ENCODE data around the gene B3GALT2. TPM values are rescaled to one million over a fixed set of nuclear protein-coding genes. Genes with fewer than 3 reads are reported as not detected.
"Not testable (repeated sequence)": the region's sequence is repeated elsewhere in the genome, so short reads cannot be mapped to it uniquely, and the experiment has no call there.

B3GALT2 gene
- polyA plus RNA-seq, 1 donor from 2014 or later, result 12.4 TPM

DNA sequence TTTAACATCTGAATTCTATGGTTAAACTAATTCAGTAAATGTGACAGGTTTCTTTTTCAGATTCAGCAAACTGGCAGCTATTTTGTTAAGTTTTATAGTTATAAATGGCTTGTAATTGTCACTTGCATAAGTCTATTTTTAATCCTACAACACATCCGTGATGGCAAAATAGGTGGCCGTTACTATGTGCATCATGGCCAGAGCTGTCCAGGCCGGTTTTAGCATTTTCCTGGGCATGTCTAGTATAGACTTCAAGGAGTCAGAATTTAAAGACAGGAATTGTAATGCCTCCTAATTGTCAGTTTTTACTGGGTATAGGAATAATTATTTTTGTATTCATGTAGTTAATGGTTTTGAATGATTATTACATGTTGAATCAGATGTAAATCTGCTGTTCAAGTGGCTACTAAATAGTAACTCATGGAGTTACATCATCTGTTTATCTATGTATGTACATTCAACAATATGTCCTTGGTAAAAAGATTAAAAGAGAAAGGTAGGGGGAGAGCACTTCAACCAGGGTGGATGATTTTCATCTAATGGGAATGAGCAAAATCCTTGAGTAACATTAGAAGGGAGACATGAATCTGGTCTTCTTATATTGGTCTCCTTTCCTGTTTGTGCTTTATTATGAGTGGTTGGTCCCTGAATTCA, 3.2 kb upstream of the B3GALT2 start:
- Histone ChIP-seq H3K27ac (ENCODE audit: low read length) (no peak overlapping the region), H4K20me1 (ENCODE audit: insufficient read depth) (no peaks in the 10 kb centered on the region), H3K4me3 (ENCODE audit: low read length) (no peak overlapping the region), H3K9me2 (ENCODE audit: insufficient read depth, low read length) (no peaks in the 10 kb centered on the region), H3K36me3 (ENCODE audit: insufficient read depth, low read length) (no peaks in the 10 kb centered on the region), H3K9me3 (ENCODE audit: low read length) (no peaks in the 10 kb centered on the region), H3K79me2 (replicated peaks; ENCODE audit: insufficient read depth, low read length) (peaks cover 35% of the 10 kb centered on the region), H3K27me3 (ENCODE audit: insufficient read depth, low read depth, low read length) (no peaks in the 10 kb centered on the region), H3K4me2 (ENCODE audit: low read length) (no peak overlapping the region), H3F3A (ENCODE audit: insufficient read depth, low read length, poor library complexity, severe bottlenecking) (no peaks in the 10 kb centered on the region), H3K9ac (ENCODE audit: low read length) (no peak overlapping the region), H2AFZ (ENCODE audit: low read depth, low read length) (no peak overlapping the region)
- no peak for TF ChIP-seq EP300 (conservative IDR thresholded peaks at IDR 0.05; ENCODE audit: poor library complexity, severe bottlenecking)
- no peak for TF ChIP-seq TAF1 (IDR thresholded peaks at IDR 0.05; ENCODE audit: low read depth)
- TF ChIP-seq RAD21 (conservative IDR thresholded peaks at IDR 0.05), result no peak
- no peak for TF ChIP-seq EZH2 (IDR thresholded peaks at IDR 0.05; ENCODE audit: borderline replicate concordance, insufficient read depth, low read length, poor library complexity, severe bottlenecking)
- TF ChIP-seq POLR2AphosphoS5 (IDR thresholded peaks at IDR 0.05), result no peak
- TF ChIP-seq MXI1 (conservative IDR thresholded peaks at IDR 0.05; ENCODE audit: poor library complexity, severe bottlenecking), result no peak
- TF ChIP-seq, protein P1, sequence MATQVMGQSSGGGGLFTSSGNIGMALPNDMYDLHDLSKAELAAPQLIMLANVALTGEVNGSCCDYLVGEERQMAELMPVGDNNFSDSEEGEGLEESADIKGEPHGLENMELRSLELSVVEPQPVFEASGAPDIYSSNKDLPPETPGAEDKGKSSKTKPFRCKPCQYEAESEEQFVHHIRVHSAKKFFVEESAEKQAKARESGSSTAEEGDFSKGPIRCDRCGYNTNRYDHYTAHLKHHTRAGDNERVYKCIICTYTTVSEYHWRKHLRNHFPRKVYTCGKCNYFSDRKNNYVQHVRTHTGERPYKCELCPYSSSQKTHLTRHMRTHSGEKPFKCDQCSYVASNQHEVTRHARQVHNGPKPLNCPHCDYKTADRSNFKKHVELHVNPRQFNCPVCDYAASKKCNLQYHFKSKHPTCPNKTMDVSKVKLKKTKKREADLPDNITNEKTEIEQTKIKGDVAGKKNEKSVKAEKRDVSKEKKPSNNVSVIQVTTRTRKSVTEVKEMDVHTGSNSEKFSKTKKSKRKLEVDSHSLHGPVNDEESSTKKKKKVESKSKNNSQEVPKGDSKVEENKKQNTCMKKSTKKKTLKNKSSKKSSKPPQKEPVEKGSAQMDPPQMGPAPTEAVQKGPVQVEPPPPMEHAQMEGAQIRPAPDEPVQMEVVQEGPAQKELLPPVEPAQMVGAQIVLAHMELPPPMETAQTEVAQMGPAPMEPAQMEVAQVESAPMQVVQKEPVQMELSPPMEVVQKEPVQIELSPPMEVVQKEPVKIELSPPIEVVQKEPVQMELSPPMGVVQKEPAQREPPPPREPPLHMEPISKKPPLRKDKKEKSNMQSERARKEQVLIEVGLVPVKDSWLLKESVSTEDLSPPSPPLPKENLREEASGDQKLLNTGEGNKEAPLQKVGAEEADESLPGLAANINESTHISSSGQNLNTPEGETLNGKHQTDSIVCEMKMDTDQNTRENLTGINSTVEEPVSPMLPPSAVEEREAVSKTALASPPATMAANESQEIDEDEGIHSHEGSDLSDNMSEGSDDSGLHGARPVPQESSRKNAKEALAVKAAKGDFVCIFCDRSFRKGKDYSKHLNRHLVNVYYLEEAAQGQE (IDR thresholded peaks at IDR 0.05; ENCODE audit: borderline replicate concordance), result no peak
- TF ChIP-seq, protein P2, sequence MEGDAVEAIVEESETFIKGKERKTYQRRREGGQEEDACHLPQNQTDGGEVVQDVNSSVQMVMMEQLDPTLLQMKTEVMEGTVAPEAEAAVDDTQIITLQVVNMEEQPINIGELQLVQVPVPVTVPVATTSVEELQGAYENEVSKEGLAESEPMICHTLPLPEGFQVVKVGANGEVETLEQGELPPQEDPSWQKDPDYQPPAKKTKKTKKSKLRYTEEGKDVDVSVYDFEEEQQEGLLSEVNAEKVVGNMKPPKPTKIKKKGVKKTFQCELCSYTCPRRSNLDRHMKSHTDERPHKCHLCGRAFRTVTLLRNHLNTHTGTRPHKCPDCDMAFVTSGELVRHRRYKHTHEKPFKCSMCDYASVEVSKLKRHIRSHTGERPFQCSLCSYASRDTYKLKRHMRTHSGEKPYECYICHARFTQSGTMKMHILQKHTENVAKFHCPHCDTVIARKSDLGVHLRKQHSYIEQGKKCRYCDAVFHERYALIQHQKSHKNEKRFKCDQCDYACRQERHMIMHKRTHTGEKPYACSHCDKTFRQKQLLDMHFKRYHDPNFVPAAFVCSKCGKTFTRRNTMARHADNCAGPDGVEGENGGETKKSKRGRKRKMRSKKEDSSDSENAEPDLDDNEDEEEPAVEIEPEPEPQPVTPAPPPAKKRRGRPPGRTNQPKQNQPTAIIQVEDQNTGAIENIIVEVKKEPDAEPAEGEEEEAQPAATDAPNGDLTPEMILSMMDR (IDR thresholded peaks at IDR 0.05; ENCODE audit: poor library complexity, severe bottlenecking), result no peak
- TF ChIP-seq SMC3 (conservative IDR thresholded peaks at IDR 0.05; ENCODE audit: poor library complexity), result no peak

DNA sequence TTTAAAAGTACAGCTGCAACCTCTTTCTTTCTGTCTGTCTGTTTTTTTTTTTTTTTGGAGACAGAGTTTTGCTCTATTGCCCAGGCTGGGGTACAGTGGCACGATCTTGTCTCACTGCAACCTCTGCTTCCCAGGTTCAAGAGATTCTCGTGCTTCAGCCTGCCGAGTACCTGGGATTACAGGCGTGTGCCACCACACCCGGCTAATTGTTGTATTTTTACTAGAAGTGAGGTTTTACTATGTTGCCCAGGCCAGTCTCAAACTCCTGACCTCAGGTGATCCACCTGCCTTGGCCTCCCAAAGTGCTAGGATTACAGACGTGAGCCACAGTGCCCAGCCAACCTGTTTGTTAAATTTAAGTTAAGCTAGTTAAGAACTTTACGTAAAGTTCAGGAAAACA, 2.5 kb upstream of the B3GALT2 start:
- H3K27me3 ChIP-seq (ENCODE audit: insufficient read depth, low read depth, low read length); H3K4me2 ChIP-seq (ENCODE audit: low read length); H3K9ac ChIP-seq (ENCODE audit: low read length); H3K9me3 ChIP-seq (ENCODE audit: low read length); H3K9me2 ChIP-seq (ENCODE audit: insufficient read depth, low read length); H3K4me3 ChIP-seq (ENCODE audit: low read length); H3F3A ChIP-seq (ENCODE audit: insufficient read depth, low read length, poor library complexity, severe bottlenecking); H4K20me1 ChIP-seq (ENCODE audit: insufficient read depth); H3K27ac ChIP-seq (ENCODE audit: low read length); H2AFZ ChIP-seq (ENCODE audit: low read depth, low read length); H3K36me3 ChIP-seq (ENCODE audit: insufficient read depth, low read length): not testable (repeated sequence)
- peaks cover 42% of the 10 kb centered on the region for H3K79me2 ChIP-seq (replicated peaks; ENCODE audit: insufficient read depth, low read length)
